RWPE1 (cell line): ENCODE data around the gene LCN12.

Experiments used
- CTCF ChIA-PET: fragments of 350-600 bp; sonication (Branson Sonifier 250); formaldehyde crosslinking; extraction: SDS; loops from one replicate; lab custom pipeline; 2021; lab: Yijun Ruan, JAX
- POLR2A ChIA-PET: fragments of 400-600 bp; formaldehyde crosslinking; extraction: SDS; loops from one replicate; lab custom pipeline; 2020; ENCODE audit warnings: antibody characterized with exemption; ENCODE audit not compliant: low non-redundant PET; lab: Yijun Ruan, JAX
- DNase-seq: peaks from one replicate; pipeline ENCODE4 v3.0.0; 2012; ENCODE audit warnings: low spot score
- H3K27ac ChIP-seq: fragments of 450-650 bp; 2 replicates; pipeline ENCODE4 v1.5.1; 2017
- CTCF ChIP-seq: fragments of 450-650 bp; conservative IDR thresholded peaks from 2 replicates; pipeline ENCODE4 v1.5.1; 2017; ENCODE audit warnings: low read depth, mild to moderate bottlenecking

Gene LCN12

GRCh38 chr9:136931611-136932130 lies 20.4 kb upstream of the LCN12 start:
- H3K27ac ChIP-seq = no peak overlapping the region
- TF ChIP-seq CTCF = no peak
- DNase-seq = no peak
- POLR2A ChIA-PET = no interaction called here
- CTCF ChIA-PET = no interaction called here

- CTCF ChIA-PET = no interaction called here
- TF ChIP-seq CTCF = no peak
- POLR2A ChIA-PET = no interaction called here
- H3K27ac ChIP-seq = no peak overlapping the region
- no peak for DNase-seq
Observed at GRCh38 chr9:136934277-136934676, 17.8 kb upstream of the LCN12 start.

GRCh38 chr9:136935651-136936050 lies 16.4 kb upstream of the LCN12 start:
- no peak for DNase-seq
- CTCF ChIA-PET = no interaction called here
- no peak for TF ChIP-seq CTCF
- POLR2A ChIA-PET = no interaction called here
- H3K27ac ChIP-seq = 0 out of 2 replicates have a peak overlapping the region, but pooled peaks have one; percentile 6

- no peak for TF ChIP-seq CTCF
- ChIA-PET POLR2A (no interaction called here), CTCF (interaction anchor here (1.2 to 1.3 kb wide), 3 partner anchors 93 to 148 kb away, joined by 3 read pairs; no protein-coding TSS in a partner anchor)
- DNase-seq = no peak
- H3K27ac ChIP-seq = peak overlapping the region; percentile 89
Observed at GRCh38 chr9:136936645-136937170, 15.4 kb upstream of the LCN12 start.

GRCh38 chr9:136937186-136938001 lies 14.7 kb upstream of the LCN12 start:
- TF ChIP-seq CTCF = no peak
- ChIA-PET CTCF (interaction anchor here (1.1 to 1.3 kb wide), 4 partner anchors 11 to 149 kb away, joined by 3 to 4 read pairs (median 3); no protein-coding TSS in a partner anchor), POLR2A (interaction anchor here (0.5 kb wide), 1 partner anchor 51 kb away, joined by 3 read pairs; the partner anchor contains the start of gene TRAF2)
- no peak for DNase-seq
- H3K27ac ChIP-seq = peak overlapping the region; percentile 89

- no peak for DNase-seq
- H3K27ac ChIP-seq = peak overlapping the region; percentile 89
- TF ChIP-seq CTCF = no peak
- ChIA-PET CTCF (interaction anchor here (0.7 to 1.2 kb wide), 3 partner anchors 8 to 251 kb away, joined by 3 to 4 read pairs (median 3); partner anchors contain the start of gene AJM1), POLR2A (no interaction called here)
Observed at GRCh38 chr9:136939431-136939995, 12.6 kb upstream of the LCN12 start.
